Renal pelvis (tissue), 4 donors: ENCODE results near the gene ATP8B3. TPM values are rescaled to one million over a fixed set of nuclear protein-coding genes. Genes with fewer than 3 reads are reported as not detected.

Experiments
- DNase-seq: peaks from one replicate; pipeline ENCODE4 v3.0.0-alpha.2; 2013
- polyA plus RNA-seq, 3 donors: library from polyadenylated mRNA; unstranded; fragments of 120-200 nt; gene quantifications; one replicate each; pipeline ENCODE4 v1.2.1, GENCODE V29; 2013; ENCODE audit not compliant: insufficient read length in 3 of 3

ATP8B3 gene
- polyA plus RNA-seq, 3 donors: 0.58 to 1.0 (median 0.83) TPM

- DNase-seq: no peak
These were observed 55.2 kb downstream of the ATP8B3 start for GRCh38 chr19:1756705-1757465.

- no peak for DNase-seq
These were observed 55.8 kb downstream of the ATP8B3 start for GRCh38 chr19:1756264-1756663.

- DNase-seq: no peak
These were observed 56.5 kb downstream of the ATP8B3 start for GRCh38 chr19:1755467-1756171.

- no peak for DNase-seq
These were observed 57.2 kb downstream of the ATP8B3 start for GRCh38 chr19:1754636-1755466.

GRCh38 chr19:1754018-1754635, 57.9 kb downstream of the ATP8B3 start:
- DNase-seq: no peak

- DNase-seq: no peak
These were observed 59.0 kb downstream of the ATP8B3 start, which contains the start of gene ONECUT3 for GRCh38 chr19:1752757-1753728. ONECUT3 (plus strand) TSS chr19:1753506; CDS start chr19:1753663, 157 bp downstream.

- DNase-seq: no peak
These were observed 59.9 kb downstream of the ATP8B3 start for GRCh38 chr19:1752009-1752756.

- no peak for DNase-seq
These were observed 60.6 kb downstream of the ATP8B3 start for GRCh38 chr19:1751367-1752008.

- no peak for DNase-seq
These were observed 61.6 kb downstream of the ATP8B3 start for GRCh38 chr19:1750343-1751021.

GRCh38 chr19:1749373-1750342, 62.4 kb downstream of the ATP8B3 start:
- DNase-seq: no peak

GRCh38 chr19:1748873-1749341, 63.2 kb downstream of the ATP8B3 start:
- no peak for DNase-seq

GRCh38 chr19:1748115-1748872, 63.8 kb downstream of the ATP8B3 start:
- no peak for DNase-seq

GRCh38 chr19:1747285-1748114, 64.6 kb downstream of the ATP8B3 start:
- no peak for DNase-seq

GRCh38 chr19:1746401-1747284, 65.4 kb downstream of the ATP8B3 start:
- DNase-seq: no peak
